ENCODE data around the gene AKNAD1. TPM values are rescaled to one million over a fixed set of nuclear protein-coding genes. Genes with fewer than 3 reads are reported as not detected.

AKNAD1 gene
- total RNA-seq, 1 experiment from 2014 or later: not detected

DNA sequence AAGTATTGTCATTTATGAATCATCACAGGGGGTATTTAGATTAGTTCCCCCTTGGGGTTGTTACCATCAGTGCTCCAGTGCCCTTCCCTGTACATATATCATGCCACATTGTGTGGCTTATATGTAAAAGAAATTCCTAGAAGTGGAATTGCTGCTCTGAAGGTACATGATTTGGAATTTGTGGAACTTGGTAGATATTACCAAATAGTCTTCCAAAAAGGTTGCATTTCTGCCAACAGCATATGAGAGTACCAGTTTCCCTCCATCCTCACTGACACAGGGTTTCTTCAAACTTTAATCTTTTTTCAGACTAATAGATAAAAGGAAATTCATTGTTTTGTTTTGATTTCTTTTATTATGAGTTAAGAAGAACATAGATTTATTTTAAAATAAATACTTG is 41.3 kb downstream of the AKNAD1 start:
- Histone ChIP-seq H3K4me1 (0 out of 2 replicates have a peak, but pooled peaks cover 3% of the 10 kb centered on the region), H3K9me3 (no peaks in the 10 kb centered on the region), H3K4me3 (ENCODE audit: low read depth, low read length) (no peak overlapping the region), H3K36me3 (ENCODE audit: control insufficient read depth, insufficient read depth, low read length) (no peaks in the 10 kb centered on the region), H3K27me3 (replicated peaks; ENCODE audit: control insufficient read depth, insufficient read depth, low read length) (no peaks in the 10 kb centered on the region)
- H3K4me3 Mint-ChIP-seq (ENCODE audit: unreplicated experiment): no peak overlapping the region
- no peaks in the 10 kb centered on the region for H3K4me1 Mint-ChIP-seq (ENCODE audit: low read depth, unreplicated experiment)
- intact Hi-C loops (cut with micrococcal nuclease; ENCODE audit: unreplicated experiment): no loop called here
- DNase-seq: no peak
- no peak overlapping the region for H3K27ac Mint-ChIP-seq (ENCODE audit: unreplicated experiment)
- no TSS peak for BruUV-seq (replicated peaks)
- H3K9me3 Mint-ChIP-seq (ENCODE audit: unreplicated experiment): no peaks in the 10 kb centered on the region
- no peaks in the 10 kb centered on the region for H3K36me3 Mint-ChIP-seq (ENCODE audit: insufficient read depth, unreplicated experiment)
- POLR2A ChIA-PET: no interaction called here
- H3K27me3 Mint-ChIP-seq (ENCODE audit: insufficient read depth, unreplicated experiment): no peaks in the 10 kb centered on the region
- CTCF ChIA-PET: no interaction called here
- TF ChIP-seq, protein P1, sequence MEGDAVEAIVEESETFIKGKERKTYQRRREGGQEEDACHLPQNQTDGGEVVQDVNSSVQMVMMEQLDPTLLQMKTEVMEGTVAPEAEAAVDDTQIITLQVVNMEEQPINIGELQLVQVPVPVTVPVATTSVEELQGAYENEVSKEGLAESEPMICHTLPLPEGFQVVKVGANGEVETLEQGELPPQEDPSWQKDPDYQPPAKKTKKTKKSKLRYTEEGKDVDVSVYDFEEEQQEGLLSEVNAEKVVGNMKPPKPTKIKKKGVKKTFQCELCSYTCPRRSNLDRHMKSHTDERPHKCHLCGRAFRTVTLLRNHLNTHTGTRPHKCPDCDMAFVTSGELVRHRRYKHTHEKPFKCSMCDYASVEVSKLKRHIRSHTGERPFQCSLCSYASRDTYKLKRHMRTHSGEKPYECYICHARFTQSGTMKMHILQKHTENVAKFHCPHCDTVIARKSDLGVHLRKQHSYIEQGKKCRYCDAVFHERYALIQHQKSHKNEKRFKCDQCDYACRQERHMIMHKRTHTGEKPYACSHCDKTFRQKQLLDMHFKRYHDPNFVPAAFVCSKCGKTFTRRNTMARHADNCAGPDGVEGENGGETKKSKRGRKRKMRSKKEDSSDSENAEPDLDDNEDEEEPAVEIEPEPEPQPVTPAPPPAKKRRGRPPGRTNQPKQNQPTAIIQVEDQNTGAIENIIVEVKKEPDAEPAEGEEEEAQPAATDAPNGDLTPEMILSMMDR (IDR thresholded peaks at IDR 0.05; ENCODE audit: insufficient read depth in 1 of 2, low read depth in 1 of 2, low read length in 1 of 2, severe bottlenecking in 1 of 2, unreplicated experiment in 1 of 2): no peak

DNA sequence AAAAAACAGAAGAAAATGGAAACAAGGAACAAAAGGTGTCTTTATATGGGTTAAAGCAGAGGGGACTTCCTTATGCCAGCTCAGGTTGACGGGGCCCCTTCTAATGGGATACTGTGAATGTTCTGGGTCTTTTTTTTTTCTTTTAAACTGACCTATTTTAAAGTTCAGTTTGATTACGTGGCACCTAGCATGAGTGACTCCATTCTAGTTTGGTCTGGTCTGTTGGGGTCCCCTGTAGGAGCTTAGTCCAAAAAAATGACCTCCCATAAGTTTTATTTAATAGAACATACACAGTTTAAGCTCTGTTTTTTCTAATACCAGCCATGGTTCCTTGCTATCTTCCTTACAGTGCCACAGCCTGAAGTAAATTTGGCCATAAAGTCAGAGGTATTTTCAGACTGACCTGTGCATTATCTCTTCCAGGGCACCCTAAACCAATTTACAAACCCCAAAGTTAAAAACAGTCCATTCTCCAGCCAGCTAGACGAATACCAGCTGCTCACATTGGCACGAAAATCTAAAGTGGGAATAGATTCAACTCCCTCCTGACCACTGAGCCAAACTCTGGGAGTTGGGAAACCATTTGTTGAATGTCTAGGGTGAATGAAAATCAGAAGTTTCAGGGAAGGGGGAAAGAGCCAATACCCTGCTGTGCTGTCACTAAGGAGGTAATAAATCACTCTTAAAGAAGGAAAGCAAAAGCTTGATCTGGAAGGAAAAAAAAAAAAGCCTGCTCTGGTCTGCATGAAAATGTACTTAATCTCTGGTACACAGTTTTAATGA is 42.4 kb downstream of the AKNAD1 start:
- no peak overlapping the region for H3K27ac Mint-ChIP-seq (ENCODE audit: unreplicated experiment)
- ChIA-PET POLR2A (no interaction called here), CTCF (no interaction called here)
- Histone ChIP-seq H3K4me1 (0 out of 2 replicates have a peak, but pooled peaks cover 3% of the 10 kb centered on the region), H3K36me3 (ENCODE audit: control insufficient read depth, insufficient read depth, low read length) (no peaks in the 10 kb centered on the region), H3K9me3 (no peaks in the 10 kb centered on the region), H3K4me3 (ENCODE audit: low read depth, low read length) (no peak overlapping the region), H3K27me3 (replicated peaks; ENCODE audit: control insufficient read depth, insufficient read depth, low read length) (no peaks in the 10 kb centered on the region)
- no TSS peak for BruUV-seq (replicated peaks)
- no peaks in the 10 kb centered on the region for H3K27me3 Mint-ChIP-seq (ENCODE audit: insufficient read depth, unreplicated experiment)
- TF ChIP-seq, protein P1 (IDR thresholded peaks at IDR 0.05; ENCODE audit: insufficient read depth in 1 of 2, low read depth in 1 of 2, low read length in 1 of 2, severe bottlenecking in 1 of 2, unreplicated experiment in 1 of 2): no peak
- H3K9me3 Mint-ChIP-seq (ENCODE audit: unreplicated experiment): no peaks in the 10 kb centered on the region
- intact Hi-C loops (cut with micrococcal nuclease; ENCODE audit: unreplicated experiment): no loop called here
- H3K4me1 Mint-ChIP-seq (ENCODE audit: low read depth, unreplicated experiment): no peaks in the 10 kb centered on the region
- H3K36me3 Mint-ChIP-seq (ENCODE audit: insufficient read depth, unreplicated experiment): no peaks in the 10 kb centered on the region
- no peak overlapping the region for H3K4me3 Mint-ChIP-seq (ENCODE audit: unreplicated experiment)
- DNase-seq: no peak

DNA sequence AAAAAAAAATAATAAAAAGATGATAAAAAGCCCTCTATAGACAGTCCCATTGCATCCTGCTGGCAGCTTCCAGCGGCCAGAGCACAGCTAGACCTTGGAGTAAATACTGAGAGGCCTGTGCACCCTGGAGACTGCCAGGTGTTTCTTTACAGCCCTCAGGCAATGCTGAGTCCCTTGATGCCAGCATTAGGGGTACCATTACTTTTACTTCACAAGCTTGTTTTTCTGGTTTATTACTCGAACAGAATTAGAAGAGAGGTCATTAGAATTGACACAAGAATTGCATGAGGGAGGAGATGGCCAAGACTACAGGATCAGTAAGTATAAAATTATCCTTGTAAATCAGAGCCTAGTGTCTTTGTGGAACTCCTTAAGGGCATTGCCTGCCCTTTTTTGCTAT is 43.6 kb downstream of the AKNAD1 start:
- no peak for DNase-seq
- 0 out of 2 replicates have a peak, but pooled peaks cover 3% of the 10 kb centered on the region for H3K4me1 ChIP-seq
- peaks cover 3% of the 10 kb centered on the region for H3K36me3 Mint-ChIP-seq (ENCODE audit: insufficient read depth, unreplicated experiment)
- POLR2A ChIA-PET: no interaction called here
- no peak overlapping the region for H3K4me3 Mint-ChIP-seq (ENCODE audit: unreplicated experiment)
- intact Hi-C loops (cut with micrococcal nuclease; ENCODE audit: unreplicated experiment): no loop called here
- BruUV-seq (replicated peaks): no TSS peak
- H3K27me3 ChIP-seq (replicated peaks; ENCODE audit: control insufficient read depth, insufficient read depth, low read length): no peaks in the 10 kb centered on the region
- H3K27me3 Mint-ChIP-seq (ENCODE audit: insufficient read depth, unreplicated experiment): no peaks in the 10 kb centered on the region
- TF ChIP-seq, protein P1 (IDR thresholded peaks at IDR 0.05; ENCODE audit: insufficient read depth in 1 of 2, low read depth in 1 of 2, low read length in 1 of 2, severe bottlenecking in 1 of 2, unreplicated experiment in 1 of 2): no peak
- H3K36me3 ChIP-seq (ENCODE audit: control insufficient read depth, insufficient read depth, low read length): no peaks in the 10 kb centered on the region
- H3K4me3 ChIP-seq (ENCODE audit: low read depth, low read length): no peak overlapping the region
- H3K9me3 Mint-ChIP-seq (ENCODE audit: unreplicated experiment): no peaks in the 10 kb centered on the region
- H3K27ac Mint-ChIP-seq (ENCODE audit: unreplicated experiment): no peak overlapping the region
- no peaks in the 10 kb centered on the region for H3K9me3 ChIP-seq
- CTCF ChIA-PET: no interaction called here
- H3K4me1 Mint-ChIP-seq (ENCODE audit: low read depth, unreplicated experiment): no peaks in the 10 kb centered on the region
